ENCODE measurements around the gene TFEB. TPM values are rescaled to one million over a fixed set of nuclear protein-coding genes. Genes with fewer than 3 reads are reported as not detected.
A peak's percentile ranks its signal among the peaks of the same experiment; 100 is the strongest.

Gene TFEB
- total and polyA plus RNA-seq, 2 donors from 2014 or later: 50.7 to 51.0 TPM

- Histone ChIP-seq H3K9ac (ENCODE audit: low read length in 3 of 3) (no peak overlapping the region), H3K27ac (ENCODE audit: low read depth in 2 of 2, low read length in 2 of 2) (no peak overlapping the region), H3K4me1 (ENCODE audit: control insufficient read depth in 2 of 3, insufficient read depth in 2 of 3, low read depth in 1 of 3, low read length in 3 of 3) (no peaks in the 10 kb centered on the region), H3K27me3 (ENCODE audit: control insufficient read depth, insufficient read depth, low read length) (no peaks in the 10 kb centered on the region), H3K9me3 (ENCODE audit: control insufficient read depth in 2 of 3, insufficient read depth in 1 of 3, low read length in 3 of 3) (no peaks in the 10 kb centered on the region), H3K4me3 (ENCODE audit: low read length in 3 of 3) (no peak overlapping the region), H3K36me3 (ENCODE audit: control insufficient read depth in 2 of 3, insufficient read depth in 3 of 3, low read length in 3 of 3) (no peaks in the 10 kb centered on the region)
- no peak for FAIRE-seq
- intact Hi-C loops (cut with DNase I): no loop called here
- TF ChIP-seq CTCF (IDR thresholded peaks at IDR 0.05; ENCODE audit: borderline replicate concordance, extremely low read depth, insufficient read depth): no peak
- peak in 1 of 5 donors; percentile 53 for DNase-seq
Observed at GRCh38 chr6:41673704-41674000, 61.8 kb downstream of the TFEB start.

GRCh38 chr6:41672816-41673703, 62.3 kb downstream of the TFEB start:
- no peaks in the 10 kb centered on the region for H3K4me1 ChIP-seq (ENCODE audit: control insufficient read depth in 2 of 3, insufficient read depth in 2 of 3, low read depth in 1 of 3, low read length in 3 of 3)
- FAIRE-seq (no peak), DNase-seq (peak in 2 of 5 donors; percentile 34 to 53)
- no peaks in the 10 kb centered on the region for H3K27me3 ChIP-seq (ENCODE audit: control insufficient read depth, insufficient read depth, low read length)
- H3K36me3 ChIP-seq (ENCODE audit: control insufficient read depth in 2 of 3, insufficient read depth in 3 of 3, low read length in 3 of 3): no peaks in the 10 kb centered on the region
- no peaks in the 10 kb centered on the region for H3K9me3 ChIP-seq (ENCODE audit: control insufficient read depth in 2 of 3, insufficient read depth in 1 of 3, low read length in 3 of 3)
- no peak for TF ChIP-seq CTCF (IDR thresholded peaks at IDR 0.05; ENCODE audit: borderline replicate concordance, extremely low read depth, insufficient read depth)
- no peak overlapping the region for H3K4me3 ChIP-seq (ENCODE audit: low read length in 3 of 3)
- no peak overlapping the region for H3K9ac ChIP-seq (ENCODE audit: low read length in 3 of 3)
- no peak overlapping the region for H3K27ac ChIP-seq (ENCODE audit: low read depth in 2 of 2, low read length in 2 of 2)
- intact Hi-C loops (cut with DNase I): no loop called here

GRCh38 chr6:41672016-41672415, 63.4 kb downstream of the TFEB start:
- Histone ChIP-seq H3K4me3 (ENCODE audit: low read length in 3 of 3) (no peak overlapping the region), H3K36me3 (ENCODE audit: control insufficient read depth in 2 of 3, insufficient read depth in 3 of 3, low read length in 3 of 3) (no peaks in the 10 kb centered on the region), H3K9me3 (ENCODE audit: control insufficient read depth in 2 of 3, insufficient read depth in 1 of 3, low read length in 3 of 3) (no peaks in the 10 kb centered on the region), H3K4me1 (ENCODE audit: control insufficient read depth in 2 of 3, insufficient read depth in 2 of 3, low read depth in 1 of 3, low read length in 3 of 3) (no peaks in the 10 kb centered on the region), H3K27ac (ENCODE audit: low read depth in 2 of 2, low read length in 2 of 2) (no peak overlapping the region), H3K27me3 (ENCODE audit: control insufficient read depth, insufficient read depth, low read length) (no peaks in the 10 kb centered on the region), H3K9ac (ENCODE audit: low read length in 3 of 3) (no peak overlapping the region)
- TF ChIP-seq CTCF (IDR thresholded peaks at IDR 0.05; ENCODE audit: borderline replicate concordance, extremely low read depth, insufficient read depth): no peak
- intact Hi-C loops (cut with DNase I): no loop called here
- DNase-seq: peak in 2 of 5 donors; percentile 25 to 32
- FAIRE-seq: no peak
